Suprapubic skin (tissue), 4 donors: ENCODE results near the gene PTPN4.

Experiments
- CTCF ChIP-seq, 2 donors: fragments of 200-600 bp in 1 of 2; fragments of 450-650 bp in 1 of 2; sonication (generic) in 1 of 2; IDR thresholded peaks; one replicate each; pipeline ENCODE4 v1.5.1; 2016 to 2019; ENCODE audit warnings: antibody characterized with exemption in 2 of 2, mild to moderate bottlenecking in 1 of 2, moderate library complexity in 1 of 2
- EP300 ChIP-seq: sonication (generic); formaldehyde crosslinking; IDR thresholded peaks from one replicate; pipeline ENCODE4 v1.6.1; 2017; ENCODE audit warnings: antibody characterized with exemption
- POLR2A ChIP-seq, 2 donors: fragments of 450-650 bp; IDR thresholded peaks; one replicate each; pipeline ENCODE4 v1.6.1; 2017; ENCODE audit warnings: antibody characterized with exemption in 2 of 2, mild to moderate bottlenecking in 2 of 2, moderate library complexity in 2 of 2
- POLR2AphosphoS5 ChIP-seq, 3 donors: sonication (generic); formaldehyde crosslinking; IDR thresholded peaks; one replicate each; pipeline ENCODE4 v1.6.1; 2017; ENCODE audit warnings: antibody characterized with exemption in 3 of 3

GRCh38 chr2:119712571-119712970, 47.2 kb upstream of the PTPN4 start:
- no peak for TF ChIP-seq CTCF (IDR thresholded peaks at IDR 0.05)
- TF ChIP-seq EP300, result no peak
- no peak for TF ChIP-seq POLR2A (IDR thresholded peaks at IDR 0.05)
- TF ChIP-seq POLR2AphosphoS5 (IDR thresholded peaks at IDR 0.05), result no peak
